Activated CD8-positive, alpha-beta T cell treated with anti-CD3 and anti-CD28 coated beads for 36 hours (primary cell): Measurements from ENCODE around the gene FGFBP3. TPM values are rescaled to one million over a fixed set of nuclear protein-coding genes. Genes with fewer than 3 reads are reported as not detected.

Source experiments
- ATAC-seq: fragments of 200-7000 bp; cut with Tn5 transposase; one replicate; pipeline ENCODE4 v1.10.0; 2021; ENCODE audit warnings: mild to moderate bottlenecking, moderate library complexity
- CTCF ChIA-PET: fragments of 350-600 bp; sonication (Branson Sonifier 250); formaldehyde crosslinking; loops from one replicate; lab custom pipeline; 2021; ENCODE audit warnings: antibody characterized with exemption; lab: Charles Lee
- POLR2A ChIA-PET: fragments of 350-600 bp; sonication (Branson Sonifier 250); formaldehyde crosslinking; loops from one replicate; lab custom pipeline; 2021; ENCODE audit warnings: antibody characterized with exemption; lab: Charles Lee
- DNase-seq: peaks from one replicate; pipeline ENCODE4 v3.0.0-alpha.2; 2020
- H3K27ac Mint-ChIP-seq: one replicate; pipeline ENCODE4 v1.8.0; 2021; ENCODE audit warnings: mild to moderate bottlenecking, mixed read lengths
- H3K27me3 Mint-ChIP-seq: one replicate; pipeline ENCODE4 v1.8.0; 2021; ENCODE audit warnings: mixed read lengths
- H3K36me3 Mint-ChIP-seq: one replicate; pipeline ENCODE4 v1.8.0; 2021; ENCODE audit warnings: low read depth, mixed read lengths
- H3K4me1 Mint-ChIP-seq: one replicate; pipeline ENCODE4 v1.8.0; 2021; ENCODE audit warnings: low read depth, mixed read lengths
- H3K4me3 Mint-ChIP-seq: one replicate; pipeline ENCODE4 v1.8.0; 2021; ENCODE audit warnings: mild to moderate bottlenecking, moderate library complexity, mixed read lengths
- H3K9me3 Mint-ChIP-seq: one replicate; pipeline ENCODE4 v1.8.0; 2021; ENCODE audit warnings: mixed read lengths
- CTCF ChIP-seq: fragments of 200-600 bp; IDR thresholded peaks from one replicate; pipeline ENCODE4 v1.8.0; 2022; ENCODE audit warnings: antibody characterized with exemption, mild to moderate bottlenecking
- intact Hi-C: fragments of 100-400 bp; cut with micrococcal nuclease; formaldehyde crosslinking; loops from one replicate; pipeline ENCODE4 v1.10.0; 2022
- total RNA-seq, 2 experiments: library from RNA; stranded (reverse); gene quantifications; one replicate each; pipeline ENCODE4 v1.2.3, GENCODE V29; 2021

FGFBP3 gene
- total RNA-seq, 2 experiments from 2014 or later: 2.2 to 3.1 TPM

- H3K4me1 Mint-ChIP-seq: peaks cover 1% of the 10 kb centered on the region
- DNase-seq (no peak), ATAC-seq (no peak)
- POLR2A ChIA-PET: no interaction called here
- intact Hi-C loops: no loop called here
- TF ChIP-seq CTCF: no peak
- peaks cover 14% of the 10 kb centered on the region for H3K36me3 Mint-ChIP-seq
- CTCF ChIA-PET: interaction anchor here (0.7 to 1.5 kb wide), 3 partner anchors 9 to 43 kb away, joined by 3 to 4 read pairs (median 3); no protein-coding TSS in a partner anchor
- H3K27me3 Mint-ChIP-seq: no peaks in the 10 kb centered on the region
- H3K4me3 Mint-ChIP-seq: no peak overlapping the region
- no peaks in the 10 kb centered on the region for H3K9me3 Mint-ChIP-seq
- H3K27ac Mint-ChIP-seq: no peak overlapping the region
Observed at GRCh38 chr10:91865562-91866081, 43.7 kb downstream of the FGFBP3 start.

GRCh38 chr10:91864744-91865143 is 44.5 kb downstream of the FGFBP3 start:
- no peak for TF ChIP-seq CTCF
- ChIA-PET POLR2A (no interaction called here), CTCF (interaction anchor here (1.9 kb wide), 1 partner anchor 44 kb away, joined by 5 read pairs; the partner anchor contains the start of gene FGFBP3)
- intact Hi-C loops: no loop called here
- Mint-ChIP-seq H3K27ac (no peak overlapping the region), H3K9me3 (no peaks in the 10 kb centered on the region), H3K36me3 (peaks cover 18% of the 10 kb centered on the region), H3K27me3 (no peaks in the 10 kb centered on the region), H3K4me1 (peaks cover 1% of the 10 kb centered on the region), H3K4me3 (no peak overlapping the region)
- DNase-seq (no peak), ATAC-seq (no peak)

- H3K9me3 Mint-ChIP-seq: no peaks in the 10 kb centered on the region
- intact Hi-C loops: no loop called here
- DNase-seq: no peak
- no peaks in the 10 kb centered on the region for H3K27me3 Mint-ChIP-seq
- H3K27ac Mint-ChIP-seq: no peak overlapping the region
- no peak overlapping the region for H3K4me3 Mint-ChIP-seq
- POLR2A ChIA-PET: no interaction called here
- peaks cover 18% of the 10 kb centered on the region for H3K36me3 Mint-ChIP-seq
- no peak for ATAC-seq
- H3K4me1 Mint-ChIP-seq: peaks cover 1% of the 10 kb centered on the region
- no peak for TF ChIP-seq CTCF
- CTCF ChIA-PET: interaction anchor here (1.9 kb wide), 1 partner anchor 45 kb away, joined by 5 read pairs; the partner anchor contains the start of gene FGFBP3
Observed at GRCh38 chr10:91864099-91864498, 45.2 kb downstream of the FGFBP3 start.

- Mint-ChIP-seq H3K27ac (peak overlapping the region; percentile 31), H3K4me1 (peaks cover 4% of the 10 kb centered on the region), H3K36me3 (peaks cover 39% of the 10 kb centered on the region), H3K27me3 (no peaks in the 10 kb centered on the region), H3K4me3 (no peak overlapping the region), H3K9me3 (no peaks in the 10 kb centered on the region)
- ChIA-PET CTCF (no interaction called here), POLR2A (no interaction called here)
- no peak for TF ChIP-seq CTCF
- no peak for DNase-seq
- ATAC-seq: no peak
- intact Hi-C loops: no loop called here
Observed at GRCh38 chr10:91860885-91861284, 48.4 kb downstream of the FGFBP3 start.

GRCh38 chr10:91856637-91857036 is 52.6 kb downstream of the FGFBP3 start:
- peaks cover 3% of the 10 kb centered on the region for H3K4me1 Mint-ChIP-seq
- ChIA-PET POLR2A (interaction anchor here (0.9 kb wide), 1 partner anchor 143 kb away, joined by 3 read pairs; no protein-coding TSS in a partner anchor), CTCF (interaction anchor here (1.0 to 1.9 kb wide), 4 partner anchors 9 to 55 kb away, joined by 3 to 9 read pairs (median 4); no protein-coding TSS in a partner anchor)
- DNase-seq (peak; percentile 26), ATAC-seq (no peak)
- H3K4me3 Mint-ChIP-seq: no peak overlapping the region
- intact Hi-C loops: loop anchor here (5.0 kb wide), 1 partner anchor 56 kb away; no protein-coding TSS in a partner anchor
- H3K27ac Mint-ChIP-seq: no peak overlapping the region
- no peaks in the 10 kb centered on the region for H3K9me3 Mint-ChIP-seq
- peak; percentile 36 for TF ChIP-seq CTCF
- peaks cover 33% of the 10 kb centered on the region for H3K36me3 Mint-ChIP-seq
- H3K27me3 Mint-ChIP-seq: no peaks in the 10 kb centered on the region
